Measurements from ENCODE around the gene PPP1R3G. TPM values are rescaled to one million over a fixed set of nuclear protein-coding genes. Genes with fewer than 3 reads are reported as not detected.

The PPP1R3G gene
- total and polyA plus RNA-seq, 2 of the 13 experiments (the other 11 are each of a cell fraction or from before 2014, with no cell fraction given), result 1.2 to 1.3 TPM

- TF ChIP-seq ZNF34 (CRISPR knock-in tag; IDR thresholded peaks at IDR 0.05; ENCODE audit: borderline replicate concordance) (no peak), RBM22 (optimal IDR thresholded peaks at IDR 0.05; ENCODE audit: low read length) (peak; percentile 70), REPIN1 (CRISPR knock-in tag; IDR thresholded peaks at IDR 0.05; ENCODE audit: borderline replicate concordance, low read depth) (no peak), PRPF4 (IDR thresholded peaks at IDR 0.05; ENCODE audit: low read depth, low read length, poor library complexity, severe bottlenecking) (no peak), ZNF362 (CRISPR knock-in tag; IDR thresholded peaks at IDR 0.05; ENCODE audit: borderline replicate concordance) (no peak), ZNF547 (CRISPR knock-in tag; IDR thresholded peaks at IDR 0.05) (no peak), PHF8 (CRISPR knock-in tag; IDR thresholded peaks at IDR 0.05) (no peak), ZNF788 (CRISPR knock-in tag; IDR thresholded peaks at IDR 0.05; ENCODE audit: borderline replicate concordance) (peak; percentile 30; the same call in 1 of the 2 replicates), CREB3 (CRISPR knock-in tag; IDR thresholded peaks at IDR 0.05) (no peak), MTA3 (CRISPR knock-in tag; IDR thresholded peaks at IDR 0.05) (no peak), SNAI1 (CRISPR knock-in tag; IDR thresholded peaks at IDR 0.05; ENCODE audit: borderline replicate concordance) (no peak), HMG20B (CRISPR knock-in tag; conservative IDR thresholded peaks at IDR 0.05) (no peak), AKAP8 (CRISPR knock-in tag; IDR thresholded peaks at IDR 0.05) (no peak), ZZZ3 (CRISPR knock-in tag; IDR thresholded peaks at IDR 0.05; ENCODE audit: borderline replicate concordance) (no peak; the same call in 1 of the 2 replicates), ARNT2 (CRISPR knock-in tag; IDR thresholded peaks at IDR 0.05; ENCODE audit: low read depth) (no peak), ZNF768 (CRISPR knock-in tag; IDR thresholded peaks at IDR 0.05) (no peak), ZBTB4 (CRISPR knock-in tag; IDR thresholded peaks at IDR 0.05; ENCODE audit: borderline replicate concordance) (no peak), PHF21A (CRISPR knock-in tag; IDR thresholded peaks at IDR 0.05) (peak; percentile 63; the same call in 1 of the 2 replicates)
- TF ChIP-seq, protein P1, sequence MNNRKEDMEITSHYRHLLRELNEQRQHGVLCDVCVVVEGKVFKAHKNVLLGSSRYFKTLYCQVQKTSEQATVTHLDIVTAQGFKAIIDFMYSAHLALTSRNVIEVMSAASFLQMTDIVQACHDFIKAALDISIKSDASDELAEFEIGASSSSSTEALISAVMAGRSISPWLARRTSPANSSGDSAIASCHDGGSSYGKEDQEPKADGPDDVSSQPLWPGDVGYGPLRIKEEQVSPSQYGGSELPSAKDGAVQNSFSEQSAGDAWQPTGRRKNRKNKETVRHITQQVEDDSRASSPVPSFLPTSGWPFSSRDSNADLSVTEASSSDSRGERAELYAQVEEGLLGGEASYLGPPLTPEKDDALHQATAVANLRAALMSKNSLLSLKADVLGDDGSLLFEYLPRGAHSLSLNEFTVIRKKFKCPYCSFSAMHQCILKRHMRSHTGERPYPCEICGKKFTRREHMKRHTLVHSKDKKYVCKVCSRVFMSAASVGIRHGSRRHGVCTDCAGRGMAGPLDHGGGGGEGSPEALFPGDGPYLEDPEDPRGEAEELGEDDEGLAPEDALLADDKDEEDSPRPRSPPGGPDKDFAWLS (CRISPR knock-in tag; IDR thresholded peaks at IDR 0.05; ENCODE audit: borderline replicate concordance), result no peak
Observed at GRCh38 chr6:5125152-5126006, 40.2 kb downstream of the PPP1R3G start (continued).
